Measurements from ENCODE around the gene MYLK3. TPM values are rescaled to one million over a fixed set of nuclear protein-coding genes. Genes with fewer than 3 reads are reported as not detected.
A peak's percentile ranks its signal among the peaks of the same experiment; 100 is the strongest.
"Not testable (repeated sequence)": the region's sequence is repeated elsewhere in the genome, so short reads cannot be mapped to it uniquely, and the experiment has no call there.

Gene MYLK3
- polyA plus RNA-seq, 4 donors: 0.04 to 0.81 (median 0.25) TPM; not detected in 1

- DNase-seq (no peak), FAIRE-seq (peak; percentile 61)
- no peaks in the 10 kb centered on the region for H3K9me3 ChIP-seq (ENCODE audit: control insufficient read depth in 2 of 2, insufficient read depth in 1 of 2, low read depth in 1 of 2, low read length in 1 of 2)
- no peaks in the 10 kb centered on the region for H3K27me3 ChIP-seq (ENCODE audit: control insufficient read depth in 3 of 3, insufficient read depth in 3 of 3, low read length in 3 of 3)
- H3K4me1 ChIP-seq (ENCODE audit: control insufficient read depth in 3 of 3, insufficient read depth in 2 of 3, low read depth in 1 of 3, low read length in 2 of 3): no peaks in the 10 kb centered on the region
- WGBS, 3 donors: 72 to 100% (median 91%) methylated on average over 1 of the region's 1 CpG
- H3K27ac ChIP-seq (ENCODE audit: low read depth in 1 of 3, low read length in 2 of 3): no peak overlapping the region
- H3K36me3 ChIP-seq (ENCODE audit: control insufficient read depth in 3 of 3, insufficient read depth in 2 of 3, low read depth in 1 of 3, low read length in 3 of 3): no peaks in the 10 kb centered on the region
- H3K4me3 ChIP-seq (ENCODE audit: low read depth in 1 of 3, low read length in 3 of 3): no peak overlapping the region
These were observed 39.8 kb upstream of the MYLK3 start for GRCh38 chr16:46787909-46788308.

GRCh38 chr16:46785076-46785845, 37.1 kb upstream of the MYLK3 start:
- Histone ChIP-seq H3K36me3 (ENCODE audit: control insufficient read depth in 3 of 3, insufficient read depth in 2 of 3, low read depth in 1 of 3, low read length in 3 of 3) (no peaks in the 10 kb centered on the region), H3K4me1 (ENCODE audit: control insufficient read depth in 3 of 3, insufficient read depth in 2 of 3, low read depth in 1 of 3, low read length in 2 of 3) (no peaks in the 10 kb centered on the region), H3K27ac (ENCODE audit: low read depth in 1 of 3, low read length in 2 of 3) (no peak overlapping the region), H3K9me3 (ENCODE audit: control insufficient read depth in 2 of 2, insufficient read depth in 1 of 2, low read depth in 1 of 2, low read length in 1 of 2) (no peaks in the 10 kb centered on the region), H3K27me3 (ENCODE audit: control insufficient read depth in 3 of 3, insufficient read depth in 3 of 3, low read length in 3 of 3) (no peaks in the 10 kb centered on the region), H3K4me3 (ENCODE audit: low read depth in 1 of 3, low read length in 3 of 3) (no peak overlapping the region)
- 51 to 56% (median 56%) methylated on average over 3 of the region's 3 CpGs for WGBS, 3 donors
- DNase-seq (no peak), FAIRE-seq (no peak)

- DNase-seq; H3K36me3 ChIP-seq (ENCODE audit: control insufficient read depth in 3 of 3, insufficient read depth in 2 of 3, low read depth in 1 of 3, low read length in 3 of 3); H3K4me3 ChIP-seq (ENCODE audit: low read depth in 1 of 3, low read length in 3 of 3); H3K4me1 ChIP-seq (ENCODE audit: control insufficient read depth in 3 of 3, insufficient read depth in 2 of 3, low read depth in 1 of 3, low read length in 2 of 3); H3K9me3 ChIP-seq (ENCODE audit: control insufficient read depth in 2 of 2, insufficient read depth in 1 of 2, low read depth in 1 of 2, low read length in 1 of 2); H3K27me3 ChIP-seq (ENCODE audit: control insufficient read depth in 3 of 3, insufficient read depth in 3 of 3, low read length in 3 of 3); H3K27ac ChIP-seq (ENCODE audit: low read depth in 1 of 3, low read length in 2 of 3); FAIRE-seq: not testable (repeated sequence)
- WGBS, 3 donors: 88 to 94% (median 89%) methylated on average over 2 of the region's 2 CpGs
These were observed 36.4 kb upstream of the MYLK3 start for GRCh38 chr16:46784569-46784968.

GRCh38 chr16:46783800-46784199, 35.7 kb upstream of the MYLK3 start:
- FAIRE-seq: no peak
- H3K9me3 ChIP-seq (ENCODE audit: control insufficient read depth in 2 of 2, insufficient read depth in 1 of 2, low read depth in 1 of 2, low read length in 1 of 2): no peaks in the 10 kb centered on the region
- 70 to 90% (median 83%) methylated on average over 4 of the region's 4 CpGs for WGBS, 3 donors
- no peaks in the 10 kb centered on the region for H3K36me3 ChIP-seq (ENCODE audit: control insufficient read depth in 3 of 3, insufficient read depth in 2 of 3, low read depth in 1 of 3, low read length in 3 of 3)
- H3K4me3 ChIP-seq (ENCODE audit: low read depth in 1 of 3, low read length in 3 of 3): no peak overlapping the region
- no peak for DNase-seq
- H3K27ac ChIP-seq (ENCODE audit: low read depth in 1 of 3, low read length in 2 of 3): no peak overlapping the region
- no peaks in the 10 kb centered on the region for H3K4me1 ChIP-seq (ENCODE audit: control insufficient read depth in 3 of 3, insufficient read depth in 2 of 3, low read depth in 1 of 3, low read length in 2 of 3)
- H3K27me3 ChIP-seq (ENCODE audit: control insufficient read depth in 3 of 3, insufficient read depth in 3 of 3, low read length in 3 of 3): no peaks in the 10 kb centered on the region

- Histone ChIP-seq H3K9me3 (ENCODE audit: control insufficient read depth in 2 of 2, insufficient read depth in 1 of 2, low read depth in 1 of 2, low read length in 1 of 2) (no peaks in the 10 kb centered on the region), H3K27me3 (ENCODE audit: control insufficient read depth in 3 of 3, insufficient read depth in 3 of 3, low read length in 3 of 3) (no peaks in the 10 kb centered on the region), H3K4me3 (ENCODE audit: low read depth in 1 of 3, low read length in 3 of 3) (no peak overlapping the region), H3K36me3 (ENCODE audit: control insufficient read depth in 3 of 3, insufficient read depth in 2 of 3, low read depth in 1 of 3, low read length in 3 of 3) (no peaks in the 10 kb centered on the region), H3K27ac (ENCODE audit: low read depth in 1 of 3, low read length in 2 of 3) (no peak overlapping the region), H3K4me1 (ENCODE audit: control insufficient read depth in 3 of 3, insufficient read depth in 2 of 3, low read depth in 1 of 3, low read length in 2 of 3) (no peaks in the 10 kb centered on the region)
- DNase-seq: no peak
- WGBS, 3 donors: 74 to 86% (median 85%) methylated on average over 2 of the region's 2 CpGs
- FAIRE-seq: no peak
These were observed 34.2 kb upstream of the MYLK3 start for GRCh38 chr16:46782320-46782719.

GRCh38 chr16:46777804-46778203, 29.7 kb upstream of the MYLK3 start:
- DNase-seq (no peak), FAIRE-seq (no peak)
- Histone ChIP-seq H3K27ac (ENCODE audit: low read depth in 1 of 3, low read length in 2 of 3) (no peak overlapping the region), H3K36me3 (ENCODE audit: control insufficient read depth in 3 of 3, insufficient read depth in 2 of 3, low read depth in 1 of 3, low read length in 3 of 3) (no peaks in the 10 kb centered on the region), H3K4me1 (ENCODE audit: control insufficient read depth in 3 of 3, insufficient read depth in 2 of 3, low read depth in 1 of 3, low read length in 2 of 3) (no peaks in the 10 kb centered on the region), H3K4me3 (ENCODE audit: low read depth in 1 of 3, low read length in 3 of 3) (no peak overlapping the region), H3K27me3 (ENCODE audit: control insufficient read depth in 3 of 3, insufficient read depth in 3 of 3, low read length in 3 of 3) (no peaks in the 10 kb centered on the region), H3K9me3 (ENCODE audit: control insufficient read depth in 2 of 2, insufficient read depth in 1 of 2, low read depth in 1 of 2, low read length in 1 of 2) (no peaks in the 10 kb centered on the region)
- whole genome bisulfite sequencing, 3 donors: 83 to 88% (median 86%) methylated on average over 8 to 12 of the region's 12 CpGs

GRCh38 chr16:46775214-46775613, 27.1 kb upstream of the MYLK3 start:
- Histone ChIP-seq H3K27me3 (ENCODE audit: control insufficient read depth in 3 of 3, insufficient read depth in 3 of 3, low read length in 3 of 3) (no peaks in the 10 kb centered on the region), H3K36me3 (ENCODE audit: control insufficient read depth in 3 of 3, insufficient read depth in 2 of 3, low read depth in 1 of 3, low read length in 3 of 3) (no peaks in the 10 kb centered on the region), H3K4me3 (ENCODE audit: low read depth in 1 of 3, low read length in 3 of 3) (no peak overlapping the region), H3K27ac (ENCODE audit: low read depth in 1 of 3, low read length in 2 of 3) (no peak overlapping the region), H3K9me3 (ENCODE audit: control insufficient read depth in 2 of 2, insufficient read depth in 1 of 2, low read depth in 1 of 2, low read length in 1 of 2) (no peaks in the 10 kb centered on the region), H3K4me1 (ENCODE audit: control insufficient read depth in 3 of 3, insufficient read depth in 2 of 3, low read depth in 1 of 3, low read length in 2 of 3) (no peaks in the 10 kb centered on the region)
- 87 to 96% (median 90%) methylated on average over 4 of the region's 4 CpGs for WGBS, 3 donors
- FAIRE-seq: no peak
- no peak for DNase-seq

- H3K36me3 ChIP-seq (ENCODE audit: control insufficient read depth in 3 of 3, insufficient read depth in 2 of 3, low read depth in 1 of 3, low read length in 3 of 3): no peaks in the 10 kb centered on the region
- WGBS, 3 donors: 66 to 82% (median 77%) methylated on average over 3 of the region's 3 CpGs
- DNase-seq: no peak
- no peak for FAIRE-seq
- no peak overlapping the region for H3K4me3 ChIP-seq (ENCODE audit: low read depth in 1 of 3, low read length in 3 of 3)
- H3K9me3 ChIP-seq (ENCODE audit: control insufficient read depth in 2 of 2, insufficient read depth in 1 of 2, low read depth in 1 of 2, low read length in 1 of 2): no peaks in the 10 kb centered on the region
- H3K27me3 ChIP-seq (ENCODE audit: control insufficient read depth in 3 of 3, insufficient read depth in 3 of 3, low read length in 3 of 3): no peaks in the 10 kb centered on the region
- no peaks in the 10 kb centered on the region for H3K4me1 ChIP-seq (ENCODE audit: control insufficient read depth in 3 of 3, insufficient read depth in 2 of 3, low read depth in 1 of 3, low read length in 2 of 3)
- H3K27ac ChIP-seq (ENCODE audit: low read depth in 1 of 3, low read length in 2 of 3): no peak overlapping the region
These were observed 26.6 kb upstream of the MYLK3 start for GRCh38 chr16:46774743-46775177.

GRCh38 chr16:46772463-46772862, 24.3 kb upstream of the MYLK3 start:
- 86 to 97% (median 87%) methylated on average over 4 of the region's 4 CpGs for WGBS, 3 donors
- Histone ChIP-seq H3K36me3 (ENCODE audit: control insufficient read depth in 3 of 3, insufficient read depth in 2 of 3, low read depth in 1 of 3, low read length in 3 of 3) (no peaks in the 10 kb centered on the region), H3K27me3 (ENCODE audit: control insufficient read depth in 3 of 3, insufficient read depth in 3 of 3, low read length in 3 of 3) (no peaks in the 10 kb centered on the region), H3K4me1 (ENCODE audit: control insufficient read depth in 3 of 3, insufficient read depth in 2 of 3, low read depth in 1 of 3, low read length in 2 of 3) (no peaks in the 10 kb centered on the region), H3K4me3 (ENCODE audit: low read depth in 1 of 3, low read length in 3 of 3) (no peak overlapping the region), H3K27ac (ENCODE audit: low read depth in 1 of 3, low read length in 2 of 3) (no peak overlapping the region), H3K9me3 (ENCODE audit: control insufficient read depth in 2 of 2, insufficient read depth in 1 of 2, low read depth in 1 of 2, low read length in 1 of 2) (no peaks in the 10 kb centered on the region)
- DNase-seq (no peak), FAIRE-seq (no peak)
